ENCODE measurements around the gene SEL1L.

GRCh38 chr14:81525129-81525528 is 8.5 kb downstream of the SEL1L start:
- TF ChIP-seq CTCF (IDR thresholded peaks at IDR 0.05) (no peak), POLR2AphosphoS5 (IDR thresholded peaks at IDR 0.05) (no peak)
